WTC11 (cell line): ENCODE results near the gene LIMS2. TPM values are rescaled to one million over a fixed set of nuclear protein-coding genes. Genes with fewer than 3 reads are reported as not detected.

Source experiments
- ATAC-seq: fragments of 200-7000 bp; cut with Tn5 transposase; 2 replicates; pipeline ENCODE4 v1.10.0; 2021; ENCODE audit warnings: mild to moderate bottlenecking, moderate library complexity
- CTCF ChIA-PET: fragments of 300-600 bp; sonication (Branson Sonifier 250); formaldehyde crosslinking; loops from one replicate; lab custom pipeline; 2021; ENCODE audit warnings: antibody characterized with exemption; lab: Charles Lee
- POLR2A ChIA-PET: fragments of 350-600 bp; sonication (Branson Sonifier 250); formaldehyde crosslinking; loops from one replicate; lab custom pipeline; 2021; ENCODE audit warnings: antibody characterized with exemption; lab: Charles Lee
- DNase-seq: peaks from one replicate; pipeline ENCODE4 v3.0.0; 2021; ENCODE audit warnings: low spot score
- H3K27ac Mint-ChIP-seq: 2 replicates; pipeline ENCODE4 v1.8.0; 2021; ENCODE audit warnings: mixed read lengths
- H3K27me3 Mint-ChIP-seq: 2 replicates; pipeline ENCODE4 v1.8.0; 2021; ENCODE audit warnings: low read depth, mild to moderate bottlenecking, moderate library complexity, mixed read lengths
- H3K36me3 Mint-ChIP-seq: 2 replicates; pipeline ENCODE4 v1.8.0; 2021; ENCODE audit warnings: mixed read lengths
- H3K4me1 Mint-ChIP-seq: 2 replicates; pipeline ENCODE4 v1.8.0; 2022; ENCODE audit warnings: mixed read lengths
- H3K4me3 Mint-ChIP-seq: 2 replicates; pipeline ENCODE4 v1.8.0; 2021; ENCODE audit warnings: mild to moderate bottlenecking, moderate library complexity, mixed read lengths
- H3K9me3 Mint-ChIP-seq: 2 replicates; pipeline ENCODE4 v1.8.0; 2021; ENCODE audit warnings: mixed read lengths
- AR ChIP-seq: fragments of 250-450 bp; sonication (Bioruptor Pico); IDR thresholded peaks from 2 replicates; pipeline ENCODE4 v1.9.0; 2021; ENCODE audit warnings: mild to moderate bottlenecking
- ATF1 ChIP-seq: sonication (generic); formaldehyde crosslinking; IDR thresholded peaks from 2 replicates; pipeline ENCODE4 v1.8.1; 2023; ENCODE audit warnings: mild to moderate bottlenecking, moderate library complexity, missing genetic modification reagents
- CDX4 ChIP-seq: fragments of 250-450 bp; sonication (Bioruptor Pico); IDR thresholded peaks from 2 replicates; pipeline ENCODE4 v1.9.0; 2021; ENCODE audit warnings: moderate library complexity, mild to moderate bottlenecking, inconsistent platforms, borderline replicate concordance
- ETV6 ChIP-seq: sonication (generic); formaldehyde crosslinking; IDR thresholded peaks from 2 replicates; pipeline ENCODE4 v1.8.1; 2022; ENCODE audit warnings: mild to moderate bottlenecking, missing genetic modification reagents
- HMGA2 ChIP-seq: fragments of 250-450 bp; sonication (Bioruptor Pico); IDR thresholded peaks from 2 replicates; pipeline ENCODE4 v1.4.0; 2021; ENCODE audit warnings: mild to moderate bottlenecking, moderate library complexity
- MXD4 ChIP-seq: fragments of 250-450 bp; sonication (Bioruptor Pico); IDR thresholded peaks from 2 replicates; pipeline ENCODE4 v1.8.0; 2021; ENCODE audit warnings: mild to moderate bottlenecking, moderate library complexity, borderline replicate concordance
- NFE2L1 ChIP-seq: sonication (generic); formaldehyde crosslinking; IDR thresholded peaks from 2 replicates; pipeline ENCODE4 v1.8.1; 2023; ENCODE audit warnings: missing genetic modification reagents
- TCF7 ChIP-seq: sonication (generic); formaldehyde crosslinking; IDR thresholded peaks from 2 replicates; pipeline ENCODE4 v1.8.0; 2022; ENCODE audit warnings: mild to moderate bottlenecking, low read depth, missing genetic modification reagents, moderate library complexity
- ZNF121 ChIP-seq: sonication (generic); formaldehyde crosslinking; IDR thresholded peaks from 2 replicates; pipeline ENCODE4 v1.8.0; 2023; ENCODE audit warnings: missing genetic modification reagents
- ZNF416 ChIP-seq: fragments of 250-450 bp; sonication (Bioruptor Pico); IDR thresholded peaks from 2 replicates; pipeline ENCODE4 v1.9.0; 2021; ENCODE audit warnings: mild to moderate bottlenecking, inconsistent platforms
- ZNF423 ChIP-seq: fragments of 250-450 bp; sonication (Bioruptor Pico); IDR thresholded peaks from 2 replicates; pipeline ENCODE4 v2.1.2; 2022; ENCODE audit warnings: mild to moderate bottlenecking, moderate library complexity
- total RNA-seq: library from RNA; stranded (reverse); gene quantifications from 3 replicates; pipeline ENCODE4 v1.2.3, GENCODE V29; 2021
- TF ChIP-seq, protein P1 (sequence below): sonication (generic); formaldehyde crosslinking; IDR thresholded peaks from 2 replicates; pipeline ENCODE4 v1.8.1; 2023; ENCODE audit warnings: mild to moderate bottlenecking, moderate library complexity, missing genetic modification reagents
- TF ChIP-seq, protein P2 (sequence below): sonication (generic); formaldehyde crosslinking; IDR thresholded peaks from 2 replicates; pipeline ENCODE4 v1.8.1; 2023; ENCODE audit warnings: mild to moderate bottlenecking, missing genetic modification reagents
- TF ChIP-seq, protein P3 (sequence below): fragments of 200-600 bp; IDR thresholded peaks from 2 replicates; pipeline ENCODE4 v1.8.0; 2022; ENCODE audit warnings: antibody characterized with exemption
- TF ChIP-seq, protein P4 (sequence below): fragments of 250-450 bp; sonication (Bioruptor Pico); conservative IDR thresholded peaks from 2 replicates; pipeline ENCODE4 v1.9.0; 2021; ENCODE audit warnings: mild to moderate bottlenecking

Gene LIMS2
- total RNA-seq, 1 experiment from 2014 or later, result 2.4 TPM

GRCh38 chr2:127633556-127634065 is 41.7 kb downstream of the LIMS2 start:
- no peaks in the 10 kb centered on the region for H3K36me3 Mint-ChIP-seq
- H3K4me1 Mint-ChIP-seq, result peaks cover 8% of the 10 kb centered on the region
- no peak overlapping the region for H3K27ac Mint-ChIP-seq
- POLR2A ChIA-PET, result no interaction called here
- no peak for ATAC-seq
- CTCF ChIA-PET, result interaction anchor here (2.4 kb wide), 1 partner anchor 42 kb away, joined by 11 read pairs; no protein-coding TSS in a partner anchor
- DNase-seq, result no peak
- H3K9me3 Mint-ChIP-seq, result no peaks in the 10 kb centered on the region
- no peak for TF ChIP-seq AR (CRISPR knock-in tag)
- no peak for TF ChIP-seq ZNF121 (CRISPR knock-in tag)
- no peak for TF ChIP-seq ZNF423 (CRISPR knock-in tag)
- TF ChIP-seq ETV6, result no peak
- TF ChIP-seq, protein P1, sequence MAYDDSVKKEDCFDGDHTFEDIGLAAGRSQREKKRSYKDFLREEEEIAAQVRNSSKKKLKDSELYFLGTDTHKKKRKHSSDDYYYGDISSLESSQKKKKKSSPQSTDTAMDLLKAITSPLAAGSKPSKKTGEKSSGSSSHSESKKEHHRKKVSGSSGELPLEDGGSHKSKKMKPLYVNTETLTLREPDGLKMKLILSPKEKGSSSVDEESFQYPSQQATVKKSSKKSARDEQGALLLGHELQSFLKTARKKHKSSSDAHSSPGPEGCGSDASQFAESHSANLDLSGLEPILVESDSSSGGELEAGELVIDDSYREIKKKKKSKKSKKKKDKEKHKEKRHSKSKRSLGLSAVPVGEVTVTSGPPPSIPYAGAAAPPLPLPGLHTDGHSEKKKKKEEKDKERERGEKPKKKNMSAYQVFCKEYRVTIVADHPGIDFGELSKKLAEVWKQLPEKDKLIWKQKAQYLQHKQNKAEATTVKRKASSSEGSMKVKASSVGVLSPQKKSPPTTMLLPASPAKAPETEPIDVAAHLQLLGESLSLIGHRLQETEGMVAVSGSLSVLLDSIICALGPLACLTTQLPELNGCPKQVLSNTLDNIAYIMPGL (CRISPR knock-in tag), result no peak
- no peak for TF ChIP-seq MXD4
- TF ChIP-seq ATF1 (CRISPR knock-in tag), result no peak
- TF ChIP-seq TCF7 (CRISPR knock-in tag), result no peak
- TF ChIP-seq, all 79 proteins: peak for 0
- Mint-ChIP-seq H3K4me3 (no peak overlapping the region), H3K27me3 (no peaks in the 10 kb centered on the region)

DNA sequence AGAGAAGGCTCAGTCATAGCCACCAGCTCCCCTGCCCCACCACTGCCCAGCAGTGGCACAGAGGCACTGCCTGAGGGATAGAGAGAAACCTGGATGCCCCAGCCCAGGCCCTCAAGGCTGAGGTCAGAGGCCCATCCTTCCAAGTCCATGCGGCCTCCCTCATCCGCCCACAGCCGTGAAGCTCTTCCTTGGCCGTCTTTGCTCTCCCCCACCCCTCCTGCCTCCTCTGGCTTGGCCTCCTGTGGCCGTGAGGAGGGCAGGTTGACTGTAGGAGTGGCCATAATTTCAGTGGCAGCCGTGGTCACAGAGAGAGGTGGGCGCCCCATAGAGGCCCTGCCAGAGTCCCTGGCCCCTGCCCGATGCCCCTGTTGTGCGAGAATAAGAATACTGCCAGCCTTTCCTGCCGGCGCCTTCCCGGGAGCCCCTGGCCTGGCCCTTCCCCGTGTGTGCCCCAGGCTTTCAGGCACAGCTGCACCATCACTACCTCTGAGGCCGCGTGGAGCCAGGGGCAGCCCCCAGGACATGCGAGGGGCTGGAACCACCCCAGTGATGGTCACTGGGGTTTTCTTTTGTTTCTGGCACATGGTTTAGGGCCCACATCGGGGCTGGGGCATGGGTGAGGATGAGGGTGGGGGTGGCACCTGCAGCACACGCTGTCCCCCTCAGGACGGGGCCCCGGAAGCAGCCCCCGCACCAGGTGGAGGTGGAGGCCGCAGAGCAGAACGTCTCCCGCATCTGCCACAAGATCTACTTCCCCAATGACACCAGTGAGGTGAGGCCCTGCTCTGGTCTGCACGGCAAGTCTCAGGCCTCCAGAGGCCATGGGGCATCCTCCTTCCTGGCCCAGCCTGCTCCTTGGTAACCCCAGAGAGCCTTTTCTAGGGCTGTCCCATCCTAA is 42.5 kb downstream of the LIMS2 start:
- Mint-ChIP-seq H3K4me3 (no peak overlapping the region), H3K9me3 (no peaks in the 10 kb centered on the region), H3K36me3 (no peaks in the 10 kb centered on the region), H3K4me1 (peaks cover 2% of the 10 kb centered on the region), H3K27me3 (no peaks in the 10 kb centered on the region), H3K27ac (no peak overlapping the region)
- DNase-seq (no peak), ATAC-seq (no peak)
- no peak for TF ChIP-seq NFE2L1 (CRISPR knock-in tag)
- TF ChIP-seq, protein P2, sequence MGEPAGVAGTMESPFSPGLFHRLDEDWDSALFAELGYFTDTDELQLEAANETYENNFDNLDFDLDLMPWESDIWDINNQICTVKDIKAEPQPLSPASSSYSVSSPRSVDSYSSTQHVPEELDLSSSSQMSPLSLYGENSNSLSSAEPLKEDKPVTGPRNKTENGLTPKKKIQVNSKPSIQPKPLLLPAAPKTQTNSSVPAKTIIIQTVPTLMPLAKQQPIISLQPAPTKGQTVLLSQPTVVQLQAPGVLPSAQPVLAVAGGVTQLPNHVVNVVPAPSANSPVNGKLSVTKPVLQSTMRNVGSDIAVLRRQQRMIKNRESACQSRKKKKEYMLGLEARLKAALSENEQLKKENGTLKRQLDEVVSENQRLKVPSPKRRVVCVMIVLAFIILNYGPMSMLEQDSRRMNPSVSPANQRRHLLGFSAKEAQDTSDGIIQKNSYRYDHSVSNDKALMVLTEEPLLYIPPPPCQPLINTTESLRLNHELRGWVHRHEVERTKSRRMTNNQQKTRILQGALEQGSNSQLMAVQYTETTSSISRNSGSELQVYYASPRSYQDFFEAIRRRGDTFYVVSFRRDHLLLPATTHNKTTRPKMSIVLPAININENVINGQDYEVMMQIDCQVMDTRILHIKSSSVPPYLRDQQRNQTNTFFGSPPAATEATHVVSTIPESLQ (CRISPR knock-in tag), result no peak
- ChIA-PET POLR2A (no interaction called here), CTCF (interaction anchor here (1.2 to 2.4 kb wide), 2 partner anchors 17 to 41 kb away, joined by 6 to 11 read pairs; no protein-coding TSS in a partner anchor)

DNA sequence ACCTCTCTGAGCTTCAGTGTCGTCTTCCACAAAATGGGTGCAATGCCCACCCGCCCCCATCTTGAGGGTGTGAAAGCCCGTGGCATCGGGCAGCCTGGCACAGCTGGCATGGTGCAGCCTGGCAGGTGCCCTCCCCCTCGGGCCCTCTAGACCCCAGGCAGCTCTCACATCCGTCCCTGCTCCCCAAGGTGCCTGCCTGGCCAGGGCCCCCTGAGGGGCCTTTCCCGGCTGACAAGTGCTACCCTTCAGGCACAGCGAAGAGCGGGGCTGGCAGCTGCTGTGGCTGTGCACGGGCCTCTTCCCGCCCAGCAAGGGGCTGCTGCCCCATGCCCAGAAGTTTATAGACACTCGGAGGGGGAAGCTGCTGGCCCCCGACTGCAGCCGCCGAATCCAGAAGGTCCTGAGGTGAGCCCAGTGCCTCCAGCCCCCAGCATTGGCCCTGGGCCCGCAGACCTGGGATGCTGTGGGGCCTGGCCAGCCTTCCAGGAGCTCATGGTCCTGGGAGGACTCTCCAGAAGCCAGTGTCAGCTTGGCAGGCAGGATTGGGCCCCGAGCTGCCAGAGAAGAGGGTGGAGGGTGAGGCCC is 43.2 kb downstream of the LIMS2 start:
- no peak for ATAC-seq
- CTCF ChIA-PET, result interaction anchor here (1.2 to 2.4 kb wide), 2 partner anchors 18 to 40 kb away, joined by 6 to 11 read pairs; no protein-coding TSS in a partner anchor
- DNase-seq, result no peak
- Mint-ChIP-seq H3K9me3 (no peaks in the 10 kb centered on the region), H3K36me3 (no peaks in the 10 kb centered on the region), H3K4me1 (no peaks in the 10 kb centered on the region), H3K27me3 (no peaks in the 10 kb centered on the region), H3K27ac (no peak overlapping the region), H3K4me3 (no peak overlapping the region)
- no peak for TF ChIP-seq HMGA2 (CRISPR knock-in tag)
- TF ChIP-seq, protein P3, sequence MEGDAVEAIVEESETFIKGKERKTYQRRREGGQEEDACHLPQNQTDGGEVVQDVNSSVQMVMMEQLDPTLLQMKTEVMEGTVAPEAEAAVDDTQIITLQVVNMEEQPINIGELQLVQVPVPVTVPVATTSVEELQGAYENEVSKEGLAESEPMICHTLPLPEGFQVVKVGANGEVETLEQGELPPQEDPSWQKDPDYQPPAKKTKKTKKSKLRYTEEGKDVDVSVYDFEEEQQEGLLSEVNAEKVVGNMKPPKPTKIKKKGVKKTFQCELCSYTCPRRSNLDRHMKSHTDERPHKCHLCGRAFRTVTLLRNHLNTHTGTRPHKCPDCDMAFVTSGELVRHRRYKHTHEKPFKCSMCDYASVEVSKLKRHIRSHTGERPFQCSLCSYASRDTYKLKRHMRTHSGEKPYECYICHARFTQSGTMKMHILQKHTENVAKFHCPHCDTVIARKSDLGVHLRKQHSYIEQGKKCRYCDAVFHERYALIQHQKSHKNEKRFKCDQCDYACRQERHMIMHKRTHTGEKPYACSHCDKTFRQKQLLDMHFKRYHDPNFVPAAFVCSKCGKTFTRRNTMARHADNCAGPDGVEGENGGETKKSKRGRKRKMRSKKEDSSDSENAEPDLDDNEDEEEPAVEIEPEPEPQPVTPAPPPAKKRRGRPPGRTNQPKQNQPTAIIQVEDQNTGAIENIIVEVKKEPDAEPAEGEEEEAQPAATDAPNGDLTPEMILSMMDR, result no peak
- no peak for TF ChIP-seq ZNF416
- TF ChIP-seq CDX4 (CRISPR knock-in tag), result no peak
- TF ChIP-seq, protein P4, sequence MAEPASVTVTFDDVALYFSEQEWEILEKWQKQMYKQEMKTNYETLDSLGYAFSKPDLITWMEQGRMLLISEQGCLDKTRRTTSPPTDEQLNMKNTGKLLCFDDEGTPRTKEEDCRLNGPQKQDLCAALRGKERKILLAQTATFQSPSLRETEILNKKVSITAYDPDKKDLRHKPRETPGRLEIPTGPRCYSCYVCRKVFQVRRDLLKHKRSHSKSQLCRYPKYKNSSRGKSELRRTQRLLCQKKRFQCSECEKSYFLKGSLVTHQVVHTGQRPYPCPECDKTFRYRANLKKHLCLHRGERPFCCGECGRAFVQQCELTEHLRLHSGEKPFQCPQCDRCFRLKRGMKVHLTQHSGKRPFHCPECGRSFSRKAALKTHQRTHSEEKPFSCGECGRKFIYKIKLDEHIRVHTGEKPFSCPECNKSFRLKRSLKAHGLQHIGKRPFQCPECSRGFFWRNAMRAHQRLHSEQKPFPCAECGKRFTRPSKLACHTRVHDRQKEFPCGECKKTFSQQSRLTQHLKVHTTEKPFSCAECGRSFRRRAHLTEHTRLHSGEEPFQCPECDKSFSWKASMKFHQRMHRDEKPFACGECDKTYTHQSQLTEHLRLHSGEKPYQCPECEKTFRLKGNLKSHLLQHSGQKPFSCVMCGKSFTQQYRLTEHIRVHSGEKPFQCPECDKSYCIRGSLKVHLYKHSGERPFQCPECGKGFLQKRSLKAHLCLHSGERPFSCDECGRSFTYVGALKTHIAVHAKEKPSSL, result no peak
- POLR2A ChIA-PET, result no interaction called here
